AG04450 (cell line): ENCODE data around the gene SEPTIN11. TPM values are rescaled to one million over a fixed set of nuclear protein-coding genes. Genes with fewer than 3 reads are reported as not detected.

Experiments
- CTCF ChIA-PET: fragments of 300-600, 350-600 bp; formaldehyde crosslinking; extraction: SDS; loops from one replicate; lab custom pipeline; 2022; ENCODE audit warnings: antibody characterized with exemption, inconsistent platforms; lab: Charles Lee
- POLR2A ChIA-PET: fragments of 350-600 bp; formaldehyde crosslinking; extraction: SDS; loops from one replicate; lab custom pipeline; 2021; ENCODE audit warnings: antibody characterized with exemption, inconsistent platforms; lab: Yijun Ruan, JAX
- DNase-seq: peaks from one replicate; pipeline ENCODE4 v3.0.0-alpha.2; 2011; ENCODE audit warnings: low read depth, low spot score
- H3K27ac ChIP-seq: one replicate; pipeline ENCODE4 v1.5.1; 2012; ENCODE audit warnings: low read depth, low read length, control low read depth
- H3K27me3 ChIP-seq: one replicate; pipeline ENCODE4 v1.6.0; 2012; ENCODE audit warnings: low read length; ENCODE audit not compliant: control insufficient read depth, insufficient read depth
- H3K4me3 ChIP-seq: 2 replicates; pipeline ENCODE4 v1.5.1; 2011; ENCODE audit warnings: mild to moderate bottlenecking, low read depth, low read length, control low read depth
- H3K9me3 ChIP-seq: 2 replicates; pipeline ENCODE4 v1.5.1; 2012; ENCODE audit warnings: low read length; ENCODE audit not compliant: control insufficient read depth, insufficient read depth
- CTCF ChIP-seq: IDR thresholded peaks from 2 replicates; pipeline ENCODE4 v1.5.1; 2011; ENCODE audit warnings: low read depth, low read length, control low read depth, inconsistent platforms
- polyA plus RNA-seq: library from polyadenylated mRNA; depleted of rRNA; stranded (reverse); fragments of >200 nt; gene quantifications from 2 replicates; pipeline ENCODE4 v1.2.3, GENCODE V29; 2011

SEPTIN11 gene
- polyA plus RNA-seq, 1 experiment: 728 TPM

- no peak for DNase-seq
- ChIA-PET CTCF (interaction anchor here (1.1 kb wide), 1 partner anchor 478 kb away, joined by 3 read pairs; no protein-coding TSS in a partner anchor), POLR2A (interaction anchor here (0.9 to 1.1 kb wide), 2 partner anchors 34 to 230 kb away, joined by 3 read pairs; partner anchors contain the start of gene SEPTIN11)
- H3K9me3 ChIP-seq: no peaks in the 10 kb centered on the region
- no peak overlapping the region for H3K4me3 ChIP-seq
- peak overlapping the region; percentile 54 for H3K27ac ChIP-seq
- H3K27me3 ChIP-seq: no peaks in the 10 kb centered on the region
- TF ChIP-seq CTCF: peak; percentile 23; the same call in 1 of the 2 replicates
Measured at GRCh38 chr4:76982638-76983584, 33.4 kb downstream of the SEPTIN11 start.

- DNase-seq: no peak
- ChIA-PET POLR2A (interaction anchor here (0.9 kb wide), 1 partner anchor 52 kb away, joined by 3 read pairs; no protein-coding TSS in a partner anchor), CTCF (no interaction called here)
- H3K9me3 ChIP-seq: no peaks in the 10 kb centered on the region
- peak overlapping the region; percentile 94 for H3K27ac ChIP-seq
- no peaks in the 10 kb centered on the region for H3K27me3 ChIP-seq
- TF ChIP-seq CTCF: peak; percentile 47
- H3K4me3 ChIP-seq: no peak overlapping the region
Measured at GRCh38 chr4:76984127-76984526, 34.6 kb downstream of the SEPTIN11 start.

GRCh38 chr4:76984788-76985211 is 35.2 kb downstream of the SEPTIN11 start:
- POLR2A ChIA-PET: interaction anchor here (0.9 to 1.0 kb wide), 2 partner anchors 51 to 232 kb away, joined by 3 to 7 read pairs; no protein-coding TSS in a partner anchor
- Histone ChIP-seq H3K27ac (peak overlapping the region; percentile 96), H3K27me3 (no peaks in the 10 kb centered on the region), H3K4me3 (peak overlapping the region; percentile 17; the same call in 1 of the 2 replicates), H3K9me3 (no peaks in the 10 kb centered on the region)
- no peak for TF ChIP-seq CTCF
- DNase-seq: peak; percentile 100
- CTCF ChIA-PET: interaction anchor here (1.1 kb wide), 1 partner anchor 10 kb away, joined by 3 read pairs; no protein-coding TSS in a partner anchor

GRCh38 chr4:76987153-76987591 is 37.6 kb downstream of the SEPTIN11 start:
- CTCF ChIA-PET: interaction anchor here (1.0 to 2.5 kb wide), 5 partner anchors 50 to 482 kb away, joined by 3 to 12 read pairs (median 6); no protein-coding TSS in a partner anchor

More at GRCh38 chr4:76987153-76987591, 37.6 kb downstream of the SEPTIN11 start:
- DNase-seq: peak; percentile 96
- H3K27me3 ChIP-seq: no peaks in the 10 kb centered on the region
- TF ChIP-seq CTCF: peak; percentile 14; the same call in 1 of the 2 replicates
- H3K4me3 ChIP-seq: peak overlapping the region; percentile 14; the same call in 1 of the 2 replicates
- peak overlapping the region; percentile 96 for H3K27ac ChIP-seq
- POLR2A ChIA-PET: interaction anchor here (0.5 to 2.4 kb wide), 16 partner anchors 9 to 249 kb away, joined by 3 to 25 read pairs (median 3); partner anchors contain the start of gene SEPTIN11
- H3K9me3 ChIP-seq: peaks cover 3% of the 10 kb centered on the region; the same call in 1 of the 2 replicates
